Adrenal gland (tissue), 5 donors: ENCODE results near the gene CDC23.

Experiments used
- CTCF ChIP-seq, 6 experiments: fragments of 450-650 bp in 4 of 6; fragments of 200-600 bp in 2 of 6; sonication (generic) in 1 of 6; IDR thresholded peaks; 1 replicate in 5 of 6; 2 replicates in 1 of 6; pipeline versions ENCODE4 v1.5.1 to v1.8.0; 2016 to 2021; ENCODE audit warnings: antibody characterized with exemption in 6 of 6, mild to moderate bottlenecking in 2 of 6, moderate library complexity in 1 of 6
- POLR2A ChIP-seq, 2 donors: fragments of 450-650 bp; IDR thresholded peaks; one replicate each; pipeline ENCODE4 v1.6.1; 2017; ENCODE audit warnings: antibody characterized with exemption in 2 of 2, mild to moderate bottlenecking in 2 of 2, moderate library complexity in 1 of 2
- donor health status: DM: no; HTN: no; CAD: no.

GRCh38 chr5:138138949-138139780, 74.0 kb downstream of the CDC23 start, which contains the start of gene NME5:
- no peak for TF ChIP-seq CTCF (IDR thresholded peaks at IDR 0.05)
- no peak for TF ChIP-seq POLR2A (IDR thresholded peaks at IDR 0.05)
